Fibroblast of skin of abdomen (primary cell): ENCODE data around the gene DUSP10.

ENCODE experiments used
- DNase-seq: peaks from one replicate; pipeline ENCODE4 v3.0.0-alpha.2; 2013

Gene DUSP10

GRCh38 chr1:221762121-221762520, 20.2 kb upstream of the DUSP10 start:
- no peak for DNase-seq

- no peak for DNase-seq
These were observed 19.6 kb upstream of the DUSP10 start for GRCh38 chr1:221761354-221762002.

GRCh38 chr1:221760911-221761310, 19.0 kb upstream of the DUSP10 start:
- DNase-seq = no peak

- DNase-seq = peak; percentile 15
These were observed 17.5 kb upstream of the DUSP10 start for GRCh38 chr1:221759436-221759835.

GRCh38 chr1:221758455-221758854, 16.6 kb upstream of the DUSP10 start:
- no peak for DNase-seq

- DNase-seq = peak; percentile 47
These were observed 15.1 kb upstream of the DUSP10 start for GRCh38 chr1:221756830-221757551.

- no peak for DNase-seq
These were observed 11.9 kb upstream of the DUSP10 start for GRCh38 chr1:221753828-221754188.

GRCh38 chr1:221751226-221751887, 9.5 kb upstream of the DUSP10 start:
- DNase-seq = no peak

GRCh38 chr1:221748981-221749380, 7.1 kb upstream of the DUSP10 start:
- DNase-seq = no peak

- DNase-seq = no peak
These were observed 6.0 kb upstream of the DUSP10 start for GRCh38 chr1:221747839-221748238.

GRCh38 chr1:221743416-221744208, 1.7 kb upstream of the DUSP10 start:
- DNase-seq = no peak

- DNase-seq = peak; percentile 66
These were observed 896 bp upstream of the DUSP10 start for GRCh38 chr1:221742555-221743415.

- DNase-seq = peak; percentile 63
These were observed 741 bp downstream of the DUSP10 start for GRCh38 chr1:221740993-221741702.

GRCh38 chr1:221740369-221740992, 1.4 kb downstream of the DUSP10 start:
- DNase-seq = no peak

GRCh38 chr1:221739677-221740025, 2.2 kb downstream of the DUSP10 start:
- no peak for DNase-seq

- no peak for DNase-seq
These were observed 2.7 kb downstream of the DUSP10 start for GRCh38 chr1:221739018-221739676.

- no peak for DNase-seq
These were observed 5.2 kb downstream of the DUSP10 start for GRCh38 chr1:221736714-221737113.

- no peak for DNase-seq
These were observed 5.9 kb downstream of the DUSP10 start for GRCh38 chr1:221735999-221736398.

- DNase-seq = no peak
These were observed 7.7 kb downstream of the DUSP10 start for GRCh38 chr1:221734187-221734586.

GRCh38 chr1:221732052-221732451, 9.8 kb downstream of the DUSP10 start:
- DNase-seq = no peak
